WTC11 (cell line): ENCODE results near the gene BGN.

Source experiments
- ATF2 ChIP-seq: sonication (generic); formaldehyde crosslinking; IDR thresholded peaks from 2 replicates; pipeline ENCODE4 v1.8.1; 2022; ENCODE audit warnings: low read depth, missing genetic modification reagents, borderline replicate concordance
- ATF3 ChIP-seq: sonication (generic); formaldehyde crosslinking; conservative IDR thresholded peaks from 2 replicates; pipeline ENCODE4 v1.8.1; 2022; ENCODE audit warnings: mild to moderate bottlenecking, missing genetic modification reagents
- CTCF ChIP-seq: fragments of 200-600 bp; IDR thresholded peaks from 2 replicates; pipeline ENCODE4 v1.8.0; 2022; ENCODE audit warnings: antibody characterized with exemption
- FOXJ3 ChIP-seq: sonication (generic); formaldehyde crosslinking; IDR thresholded peaks from 2 replicates; pipeline ENCODE4 v1.9.0; 2021; ENCODE audit warnings: missing genetic modification reagents, mild to moderate bottlenecking, borderline replicate concordance
- JUN ChIP-seq: sonication (generic); formaldehyde crosslinking; IDR thresholded peaks from 2 replicates; pipeline ENCODE4 v1.8.0; 2023; ENCODE audit warnings: mild to moderate bottlenecking, missing genetic modification reagents
- MAX ChIP-seq: sonication (generic); formaldehyde crosslinking; IDR thresholded peaks from 2 replicates; pipeline ENCODE4 v1.8.0; 2022; ENCODE audit warnings: mild to moderate bottlenecking, missing genetic modification reagents
- SMAD3 ChIP-seq: sonication (generic); formaldehyde crosslinking; IDR thresholded peaks from 2 replicates; pipeline ENCODE4 v1.8.0; 2022; ENCODE audit warnings: missing genetic modification reagents, mild to moderate bottlenecking, borderline replicate concordance
- SP1 ChIP-seq: sonication (generic); formaldehyde crosslinking; conservative IDR thresholded peaks from 2 replicates; pipeline ENCODE4 v1.8.1; 2022; ENCODE audit warnings: missing genetic modification reagents
- TEAD1 ChIP-seq: sonication (generic); formaldehyde crosslinking; IDR thresholded peaks from 2 replicates; pipeline ENCODE4 v1.8.0; 2022; ENCODE audit warnings: mild to moderate bottlenecking, missing genetic modification reagents
- USF1 ChIP-seq: sonication (generic); formaldehyde crosslinking; IDR thresholded peaks from 2 replicates; pipeline ENCODE4 v1.8.0; 2022; ENCODE audit warnings: mild to moderate bottlenecking, missing genetic modification reagents
- ZSCAN18 ChIP-seq: fragments of 250-450 bp; sonication (Bioruptor Pico); IDR thresholded peaks from 2 replicates; pipeline ENCODE4 v2.1.2; 2022; ENCODE audit warnings: mild to moderate bottlenecking, moderate library complexity

GRCh38 chrX:153547195-153547594 is 52.4 kb downstream of the BGN start:
- TF ChIP-seq ZSCAN18 (no peak), SP1 (CRISPR knock-in tag) (no peak), CTCF (no peak), SMAD3 (no peak), JUN (CRISPR knock-in tag) (no peak), MAX (CRISPR knock-in tag) (no peak), FOXJ3 (CRISPR knock-in tag) (no peak), ATF2 (CRISPR knock-in tag) (no peak), ATF3 (no peak), TEAD1 (CRISPR knock-in tag) (no peak), USF1 (CRISPR knock-in tag) (no peak)
